CD4-positive, alpha-beta memory T cell (primary cell): ENCODE data around the gene ZNF276. TPM values are rescaled to one million over a fixed set of nuclear protein-coding genes. Genes with fewer than 3 reads are reported as not detected.

Experiments used
- CTCF ChIA-PET: fragments of 350-600 bp; sonication (Branson Sonifier 250); formaldehyde crosslinking; loops from one replicate; lab custom pipeline; 2021; ENCODE audit warnings: inconsistent platforms; ENCODE audit not compliant: partially characterized antibody; lab: Charles Lee
- POLR2A ChIA-PET: fragments of 350-600 bp; sonication (Branson Sonifier 250); formaldehyde crosslinking; loops from one replicate; lab custom pipeline; 2021; ENCODE audit not compliant: partially characterized antibody; lab: Charles Lee
- DNase-seq, 5 donors: peaks; one replicate each; pipeline versions ENCODE4 v3.0.0 to v3.0.0-alpha.2; 2020 to 2022; ENCODE audit warnings: mixed read lengths in 1 of 5
- H3K27ac ChIP-seq: one replicate; pipeline ENCODE4 v1.7.0; 2013; ENCODE audit warnings: low read depth, low read length
- H3K27me3 ChIP-seq: 2 replicates; pipeline ENCODE4 v1.7.0; 2013; ENCODE audit warnings: mild to moderate bottlenecking, low read length, moderate library complexity; ENCODE audit not compliant: insufficient read depth
- H3K36me3 ChIP-seq: 2 replicates; pipeline ENCODE4 v1.7.0; 2013; ENCODE audit warnings: mild to moderate bottlenecking, low read length, moderate library complexity; ENCODE audit not compliant: insufficient read depth
- H3K4me1 ChIP-seq: 2 replicates; pipeline ENCODE4 v1.7.0; 2013; ENCODE audit warnings: mild to moderate bottlenecking, low read length, moderate library complexity; ENCODE audit not compliant: insufficient read depth
- H3K4me3 ChIP-seq, 2 donors: one replicate each; pipeline ENCODE4 v1.7.0; 2013; ENCODE audit warnings: low read length in 2 of 2, mild to moderate bottlenecking in 1 of 2
- H3K9me3 ChIP-seq, 2 donors: one replicate each; pipeline ENCODE4 v1.7.0; 2013; ENCODE audit warnings: low read length in 2 of 2, control low read depth in 1 of 2; ENCODE audit not compliant: control insufficient read depth in 1 of 2
- H3K27ac Mint-ChIP-seq, 7 donors: one replicate each; pipeline ENCODE4 v1.8.0; 2020 to 2021; ENCODE audit warnings: mixed read lengths in 7 of 7, mild to moderate bottlenecking in 6 of 7, inconsistent platforms in 3 of 7, moderate library complexity in 3 of 7
- H3K27me3 Mint-ChIP-seq, 2 donors: one replicate each; pipeline ENCODE4 v1.8.0; 2020 to 2021; ENCODE audit warnings: mixed read lengths in 2 of 2
- H3K36me3 Mint-ChIP-seq, 2 donors: one replicate each; pipeline ENCODE4 v1.8.0; 2020 to 2021; ENCODE audit warnings: mixed read lengths in 2 of 2, inconsistent platforms in 1 of 2, mild to moderate bottlenecking in 1 of 2
- H3K4me1 Mint-ChIP-seq, 4 donors: one replicate each; pipeline ENCODE4 v1.8.0; 2020 to 2021; ENCODE audit warnings: mixed read lengths in 4 of 4, mild to moderate bottlenecking in 1 of 4
- H3K4me3 Mint-ChIP-seq, 8 donors: one replicate each; pipeline ENCODE4 v1.8.0; 2020 to 2021; ENCODE audit warnings: mixed read lengths in 8 of 8, mild to moderate bottlenecking in 7 of 8, moderate library complexity in 6 of 8, inconsistent platforms in 3 of 8
- H3K9me3 Mint-ChIP-seq, 8 donors: one replicate each; pipeline ENCODE4 v1.8.0; 2020 to 2021; ENCODE audit warnings: mixed read lengths in 8 of 8, mild to moderate bottlenecking in 5 of 8, inconsistent platforms in 3 of 8, moderate library complexity in 1 of 8
- intact Hi-C: fragments of 100-400 bp; cut with micrococcal nuclease; formaldehyde crosslinking; loops from one replicate; pipeline ENCODE4 v1.15.1; 2023
- polyA plus RNA-seq, 2 donors: library from polyadenylated mRNA; unstranded; fragments of 300-500 nt; fragmentation: Illumina TruSeq; gene quantifications; one replicate each; pipeline ENCODE4 v1.2.3, GENCODE V29; 2021
- total RNA-seq, 2 experiments: library from RNA; stranded (reverse); gene quantifications; one replicate each; pipeline ENCODE4 v1.2.3, GENCODE V29; 2021

ZNF276 gene
- total and polyA plus RNA-seq, 4 experiments from 2014 or later = 9.5 to 143 (median 97.5) TPM

DNA sequence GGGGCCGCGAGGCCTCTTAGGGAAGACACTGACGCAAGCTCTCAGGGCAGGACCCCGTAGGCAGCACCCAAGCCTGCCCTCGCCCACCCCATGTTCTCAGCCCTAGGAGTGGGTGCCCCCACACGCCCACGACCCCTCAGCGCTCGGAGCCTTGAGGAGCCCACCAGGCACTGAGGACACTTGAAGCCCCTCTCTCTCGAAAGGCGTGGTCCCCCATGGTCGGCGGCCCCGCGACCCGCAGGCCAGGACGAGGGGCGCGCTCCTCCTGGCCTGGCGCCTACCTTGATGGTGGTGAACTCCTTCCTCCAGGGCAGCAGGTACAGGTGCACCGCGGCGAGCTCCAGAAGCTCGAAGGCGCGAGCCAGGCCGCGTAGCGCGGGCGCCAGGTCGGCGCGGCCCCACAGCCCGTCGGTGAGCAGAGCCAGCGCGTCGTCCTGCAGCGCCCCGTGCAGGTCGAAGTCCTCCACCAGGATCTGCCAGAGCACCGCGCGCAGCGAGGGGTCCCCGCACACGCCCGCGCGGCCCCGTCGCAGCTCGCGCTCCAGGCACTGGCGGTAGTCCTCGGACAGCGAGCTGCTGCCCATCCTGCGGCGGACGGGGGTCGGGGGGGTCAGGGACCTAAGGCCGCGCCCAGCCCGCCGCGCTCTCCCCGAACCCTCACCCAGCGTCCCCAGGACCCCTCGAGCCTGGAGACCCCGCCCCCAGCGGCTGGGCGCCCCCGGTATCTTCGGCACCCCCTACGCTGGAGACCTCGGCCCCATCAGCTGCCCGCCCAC lies 20.5 kb upstream of the ZNF276 start:
- peak overlapping the region; percentile 84 to 95 (median 92) for H3K27ac Mint-ChIP-seq
- no peaks in the 10 kb centered on the region for H3K9me3 Mint-ChIP-seq
- intact Hi-C loops = loop anchor here (1.0 kb wide), 7 partner anchors 15 to 247 kb away; partner anchors contain the start of genes CDK10, CHMP1A, DEF8 and SPATA33
- Histone ChIP-seq H3K27me3 (no peaks in the 10 kb centered on the region), H3K4me1 (peaks cover 33% of the 10 kb centered on the region), H3K4me3 (peak overlapping the region; percentile 34 to 64), H3K9me3 (no peaks in the 10 kb centered on the region), H3K36me3 (no peaks in the 10 kb centered on the region), H3K27ac (peak overlapping the region; percentile 80)
- peak overlapping the region; percentile 60 to 87 (median 82) for H3K4me3 Mint-ChIP-seq
- peaks cover 0 to 7% of the 10 kb centered on the region in 2 donors for H3K36me3 Mint-ChIP-seq
- ChIA-PET CTCF (interaction anchor here (0.6 to 15.1 kb wide), 43 partner anchors 8 to 483 kb away, joined by 3 to 293 read pairs (median 4); partner anchors contain the start of genes CDK10, CHMP1A, MC1R and SPATA33), POLR2A (interaction anchor here (0.6 to 6.0 kb wide), 25 partner anchors 8 to 376 kb away, joined by 3 to 59 read pairs (median 5); partner anchors contain the start of genes CDK10, CHMP1A, FANCA and SPATA33)
- peaks cover 8 to 37% (median 17%) of the 10 kb centered on the region in 4 donors for H3K4me1 Mint-ChIP-seq
- peak; percentile 62 to 75 (median 65) for DNase-seq
- no peaks in the 10 kb centered on the region for H3K27me3 Mint-ChIP-seq

DNA sequence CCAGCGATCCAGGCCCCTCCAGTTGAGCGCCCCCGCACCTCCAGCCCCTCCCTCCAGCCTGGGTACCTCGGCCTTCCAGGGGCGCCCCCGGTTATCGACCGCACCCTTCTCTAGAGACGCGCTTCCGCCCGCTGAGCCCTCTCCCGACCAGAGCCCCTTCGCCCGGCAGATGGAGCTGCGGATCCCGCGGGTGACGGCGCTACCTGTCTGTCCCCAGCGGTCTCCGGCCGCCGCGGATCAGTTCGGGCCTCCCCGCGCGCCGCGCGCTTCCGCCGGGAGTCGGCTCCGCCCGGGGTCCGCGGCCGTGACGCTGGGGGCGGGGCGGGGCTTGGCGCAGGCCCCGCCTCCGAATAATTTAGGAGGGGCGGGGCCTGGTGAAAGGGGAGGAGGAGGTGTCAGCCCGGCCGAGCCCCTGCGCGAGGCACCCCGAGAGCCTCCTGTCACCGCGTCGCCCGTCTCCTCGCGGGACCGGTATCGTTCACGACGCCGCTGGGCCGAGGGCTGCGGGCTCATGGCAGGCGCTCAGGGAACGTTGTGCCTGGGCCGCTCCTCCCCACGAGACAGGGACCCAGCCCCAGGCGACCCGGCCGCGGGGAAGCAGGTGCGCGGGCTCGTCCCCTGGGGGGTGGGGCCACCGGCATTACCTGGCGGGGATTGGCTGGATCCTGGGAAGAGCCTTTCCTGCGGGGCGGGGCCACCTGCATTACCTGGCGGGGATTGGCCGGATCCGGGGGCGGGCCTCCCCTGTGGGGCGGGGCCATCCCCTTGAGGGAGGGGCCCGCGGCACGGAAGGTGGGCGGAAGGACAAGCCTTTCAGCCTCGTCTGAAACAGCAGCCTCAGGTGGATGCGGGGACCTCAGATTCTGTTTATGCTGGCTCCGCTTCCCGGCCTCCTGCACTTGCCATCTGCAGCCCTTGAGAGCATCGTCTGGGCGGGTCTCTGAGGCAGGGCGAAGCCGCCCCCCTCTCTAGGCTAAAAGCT lies 19.6 kb upstream of the ZNF276 start, which contains the start of gene SPATA2L:
TSS of gene SPATA2L (minus strand) at position 281 of the 982 bp plus-strand sequence. CDS start 473 bp downstream, outside the sequence.
- Histone ChIP-seq H3K27ac (peak within 1 kb of the TSS; percentile 80), H3K4me3 (peak within 1 kb of the TSS; percentile 34 to 64), H3K4me1 (peaks cover 30% of the 10 kb centered on the region), H3K36me3 (no peaks in the 10 kb centered on the region), H3K27me3 (no peaks in the 10 kb centered on the region), H3K9me3 (no peaks in the 10 kb centered on the region)
- CTCF ChIA-PET = interaction anchor here (0.6 to 15.1 kb wide), 11 partner anchors 7 to 208 kb away, joined by 3 to 293 read pairs (median 18); partner anchors contain the start of genes CDK10 and TCF25
- POLR2A ChIA-PET = interaction anchor here (1.0 to 6.0 kb wide), 15 partner anchors 11 to 171 kb away, joined by 3 to 59 read pairs (median 8); partner anchors contain the start of genes CDK10, CHMP1A, SPATA33 and TCF25
- Mint-ChIP-seq H3K36me3 (peaks cover 0 to 10% of the 10 kb centered on the region in 2 donors), H3K27ac (peak within 1 kb of the TSS; percentile 84 to 95 (median 92)), H3K4me3 (peak within 1 kb of the TSS; percentile 69 to 87 (median 82)), H3K27me3 (no peaks in the 10 kb centered on the region), H3K4me1 (peaks cover 9 to 34% (median 20%) of the 10 kb centered on the region in 4 donors), H3K9me3 (no peaks in the 10 kb centered on the region)
- DNase-seq = peak; percentile 97 to 100 (median 99)
- intact Hi-C loops = loop anchor here (1.0 kb wide), 2 partner anchors 21 to 44 kb away; partner anchors contain the start of genes CHMP1A and SPATA33

DNA sequence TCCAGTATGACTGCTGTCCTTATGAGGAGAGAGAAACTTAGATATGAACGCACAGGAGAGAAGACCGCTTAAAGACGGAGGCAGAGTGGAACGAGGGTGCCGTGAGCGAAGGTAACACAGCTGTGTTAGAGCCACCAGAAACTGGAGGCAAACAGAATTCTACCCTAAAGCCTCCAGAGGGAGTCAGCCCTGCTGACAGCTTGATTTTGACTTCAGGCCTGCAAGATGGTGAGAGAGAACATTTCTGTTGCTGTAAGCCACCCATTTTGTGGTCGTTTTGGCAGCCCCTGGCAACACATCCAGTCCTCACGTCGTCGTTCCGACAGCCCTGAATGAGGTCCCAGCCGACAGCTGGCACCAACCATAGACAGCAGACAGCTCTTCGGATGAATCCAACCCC lies 17.1 kb upstream of the ZNF276 start:
- peaks cover 27% of the 10 kb centered on the region for H3K4me1 ChIP-seq
- CTCF ChIA-PET = interaction anchor here (1.9 to 15.1 kb wide), 4 partner anchors 35 to 206 kb away, joined by 6 to 293 read pairs (median 90); no protein-coding TSS in a partner anchor
- Mint-ChIP-seq H3K27me3 (no peaks in the 10 kb centered on the region), H3K27ac (no peak overlapping the region), H3K4me3 (no peak overlapping the region), H3K36me3 (peaks cover 0 to 6% of the 10 kb centered on the region in 2 donors), H3K9me3 (no peaks in the 10 kb centered on the region), H3K4me1 (peaks cover 6 to 32% (median 18%) of the 10 kb centered on the region in 4 donors)
- POLR2A ChIA-PET = interaction anchor here (1.5 to 6.0 kb wide), 4 partner anchors 19 to 156 kb away, joined by 6 to 59 read pairs (median 30); partner anchors contain the start of gene ZNF276
- H3K4me3 ChIP-seq = no peak overlapping the region
- intact Hi-C loops = no loop called here
- H3K27ac ChIP-seq = no peak overlapping the region
- no peaks in the 10 kb centered on the region for H3K36me3 ChIP-seq
- H3K27me3 ChIP-seq = no peaks in the 10 kb centered on the region
- H3K9me3 ChIP-seq = no peaks in the 10 kb centered on the region
- DNase-seq = no peak

DNA sequence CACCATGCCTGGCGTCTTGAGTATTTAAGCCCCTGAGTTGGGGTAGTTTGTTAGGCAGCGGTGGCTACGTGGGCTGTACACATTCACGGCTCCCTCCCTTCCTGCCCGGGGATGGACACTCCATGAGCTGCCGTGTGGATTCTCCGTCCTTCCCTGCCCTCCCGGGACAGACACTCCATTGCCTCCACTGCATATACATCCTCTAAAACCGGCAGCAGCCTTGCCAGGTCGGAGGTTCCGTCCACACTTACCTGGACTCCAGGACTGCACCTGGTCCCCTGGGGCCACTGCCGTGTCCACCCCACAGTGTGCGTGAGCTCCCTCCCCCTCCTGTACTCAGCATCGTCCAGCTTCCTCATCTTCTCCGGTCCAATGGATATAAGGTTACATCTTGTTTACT lies 16.3 kb upstream of the ZNF276 start:
- Histone ChIP-seq H3K36me3 (no peaks in the 10 kb centered on the region), H3K27ac (no peak overlapping the region), H3K4me3 (no peak overlapping the region), H3K4me1 (peaks cover 23% of the 10 kb centered on the region), H3K9me3 (no peaks in the 10 kb centered on the region), H3K27me3 (no peaks in the 10 kb centered on the region)
- POLR2A ChIA-PET = interaction anchor here (1.0 to 3.5 kb wide), 7 partner anchors 18 to 159 kb away, joined by 3 to 39 read pairs (median 5); partner anchors contain the start of gene ZNF276
- peak overlapping the region in 2 of 8 donors; percentile 25 to 27 for H3K4me3 Mint-ChIP-seq
- no peaks in the 10 kb centered on the region for H3K9me3 Mint-ChIP-seq
- peaks cover 0 to 5% of the 10 kb centered on the region in 2 donors for H3K36me3 Mint-ChIP-seq
- no peaks in the 10 kb centered on the region for H3K27me3 Mint-ChIP-seq
- intact Hi-C loops = no loop called here
- peak overlapping the region in 1 of 7 donors; percentile 72 for H3K27ac Mint-ChIP-seq
- CTCF ChIA-PET = interaction anchor here (0.9 to 15.1 kb wide), 15 partner anchors 19 to 203 kb away, joined by 3 to 293 read pairs (median 9); no protein-coding TSS in a partner anchor
- no peak for DNase-seq
- H3K4me1 Mint-ChIP-seq = peaks cover 5 to 27% (median 14%) of the 10 kb centered on the region in 4 donors

DNA sequence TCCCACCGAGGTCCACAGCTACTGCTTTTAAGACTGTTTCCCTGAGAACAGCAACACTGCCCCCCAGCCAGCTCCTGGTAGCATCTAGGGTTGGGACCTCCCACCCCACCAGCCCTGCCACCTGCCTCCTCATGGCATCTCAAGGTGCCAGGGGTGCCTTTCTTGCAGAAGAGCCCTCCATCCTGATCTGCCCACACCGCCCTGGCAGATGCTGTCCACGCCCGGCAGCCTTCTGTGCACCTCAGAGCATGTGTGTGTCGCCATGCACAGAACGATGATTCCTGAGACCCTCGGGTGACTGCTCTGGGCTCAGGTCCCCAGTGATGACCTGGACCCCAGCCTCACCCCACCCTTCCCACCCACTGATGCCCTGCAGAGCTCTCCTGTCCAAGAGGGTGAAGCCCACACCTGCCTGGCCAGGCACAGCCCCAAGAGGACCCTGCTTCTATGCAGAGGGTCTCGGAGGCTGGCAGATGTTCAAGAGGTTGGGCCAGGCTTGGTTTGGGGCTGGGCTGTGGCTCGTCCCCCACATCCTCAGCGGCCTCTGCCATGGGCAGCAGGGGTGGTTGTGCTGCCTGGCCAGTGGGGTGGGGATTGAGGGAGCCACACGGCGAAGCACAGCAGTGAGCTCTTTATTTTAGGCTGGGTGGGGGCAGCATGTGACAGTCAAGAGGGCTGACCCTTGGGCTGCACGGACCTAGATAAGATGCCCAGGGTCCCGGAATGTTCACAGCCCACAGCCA lies 14.6 kb upstream of the ZNF276 start:
- no peak overlapping the region for H3K4me3 ChIP-seq
- H3K9me3 Mint-ChIP-seq = peaks cover 0 to 2% (median 0%) of the 10 kb centered on the region in 8 donors
- intact Hi-C loops = loop anchor here (1.0 kb wide), 4 partner anchors 17 to 155 kb away; no protein-coding TSS in a partner anchor
- no peaks in the 10 kb centered on the region for H3K36me3 ChIP-seq
- POLR2A ChIA-PET = interaction anchor here (0.8 to 3.6 kb wide), 21 partner anchors 8 to 204 kb away, joined by 3 to 39 read pairs (median 6); partner anchors contain the start of genes CDK10, TCF25, VPS9D1 and ZNF276
- no peaks in the 10 kb centered on the region for H3K27me3 ChIP-seq
- no peak overlapping the region for H3K27ac Mint-ChIP-seq
- CTCF ChIA-PET = interaction anchor here (0.6 to 15.1 kb wide), 41 partner anchors 8 to 264 kb away, joined by 3 to 293 read pairs (median 4); partner anchors contain the start of genes CDK10, DEF8, FANCA and TCF25
- no peaks in the 10 kb centered on the region for H3K27me3 Mint-ChIP-seq
- peaks cover 13% of the 10 kb centered on the region for H3K4me1 ChIP-seq
- no peak for DNase-seq
- H3K4me1 Mint-ChIP-seq = peaks cover 3 to 21% (median 12%) of the 10 kb centered on the region in 4 donors
- peaks cover 0 to 2% of the 10 kb centered on the region in 2 donors for H3K36me3 Mint-ChIP-seq
- no peaks in the 10 kb centered on the region for H3K9me3 ChIP-seq
- no peak overlapping the region for H3K27ac ChIP-seq
- peak overlapping the region in 1 of 8 donors; percentile 43 for H3K4me3 Mint-ChIP-seq
